ENCODE results near the gene KRTAP12-3.

- no peak for TF ChIP-seq POLR2AphosphoS5 (IDR thresholded peaks at IDR 0.05)
- TF ChIP-seq, protein P1, sequence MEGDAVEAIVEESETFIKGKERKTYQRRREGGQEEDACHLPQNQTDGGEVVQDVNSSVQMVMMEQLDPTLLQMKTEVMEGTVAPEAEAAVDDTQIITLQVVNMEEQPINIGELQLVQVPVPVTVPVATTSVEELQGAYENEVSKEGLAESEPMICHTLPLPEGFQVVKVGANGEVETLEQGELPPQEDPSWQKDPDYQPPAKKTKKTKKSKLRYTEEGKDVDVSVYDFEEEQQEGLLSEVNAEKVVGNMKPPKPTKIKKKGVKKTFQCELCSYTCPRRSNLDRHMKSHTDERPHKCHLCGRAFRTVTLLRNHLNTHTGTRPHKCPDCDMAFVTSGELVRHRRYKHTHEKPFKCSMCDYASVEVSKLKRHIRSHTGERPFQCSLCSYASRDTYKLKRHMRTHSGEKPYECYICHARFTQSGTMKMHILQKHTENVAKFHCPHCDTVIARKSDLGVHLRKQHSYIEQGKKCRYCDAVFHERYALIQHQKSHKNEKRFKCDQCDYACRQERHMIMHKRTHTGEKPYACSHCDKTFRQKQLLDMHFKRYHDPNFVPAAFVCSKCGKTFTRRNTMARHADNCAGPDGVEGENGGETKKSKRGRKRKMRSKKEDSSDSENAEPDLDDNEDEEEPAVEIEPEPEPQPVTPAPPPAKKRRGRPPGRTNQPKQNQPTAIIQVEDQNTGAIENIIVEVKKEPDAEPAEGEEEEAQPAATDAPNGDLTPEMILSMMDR (IDR thresholded peaks at IDR 0.05), result no peak
These were observed 3.8 kb upstream of the KRTAP12-3 start for GRCh38 chr21:44653656-44654575.

Measured in upper lobe of left lung (tissue), 4 donors.